ENCODE results near the gene RPS6KA5.
"Not testable (repeated sequence)": the region's sequence is repeated elsewhere in the genome, so short reads cannot be mapped to it uniquely, and the experiment has no call there.

RPS6KA5 gene

GRCh38 chr14:91060351-91061055 is at the start of gene RPS6KA5:
Gene RPS6KA5, minus strand, starts transcription at chr14:91060641. Its CDS starts 207 bp downstream, at chr14:91060434.
- H3K4me3 ChIP-seq (ENCODE audit: control insufficient read depth, low read depth, low read length): peak within 1 kb of the TSS; percentile 92
- no peak for TF ChIP-seq CTCF (IDR thresholded peaks at IDR 0.05; ENCODE audit: control insufficient read depth, insufficient read depth, low read depth, low read length, missing control alignments)
- DNase-seq (ENCODE audit: low read depth): peak; percentile 100

GRCh38 chr14:91108941-91109611 is 48.6 kb upstream of the RPS6KA5 start:
- H3K4me3 ChIP-seq (ENCODE audit: control insufficient read depth, low read depth, low read length): no peak overlapping the region
- TF ChIP-seq CTCF (IDR thresholded peaks at IDR 0.05; ENCODE audit: control insufficient read depth, insufficient read depth, low read depth, low read length, missing control alignments): no peak
- DNase-seq (ENCODE audit: low read depth): no peak

GRCh38 chr14:91103116-91103515 is 42.7 kb upstream of the RPS6KA5 start:
- H3K4me3 ChIP-seq (ENCODE audit: control insufficient read depth, low read depth, low read length): no peak overlapping the region
- no peak for TF ChIP-seq CTCF (IDR thresholded peaks at IDR 0.05; ENCODE audit: control insufficient read depth, insufficient read depth, low read depth, low read length, missing control alignments)
- DNase-seq (ENCODE audit: low read depth): no peak

GRCh38 chr14:91100102-91100501 is 39.7 kb upstream of the RPS6KA5 start:
- no peak for DNase-seq (ENCODE audit: low read depth)
- no peak for TF ChIP-seq CTCF (IDR thresholded peaks at IDR 0.05; ENCODE audit: control insufficient read depth, insufficient read depth, low read depth, low read length, missing control alignments)
- no peak overlapping the region for H3K4me3 ChIP-seq (ENCODE audit: control insufficient read depth, low read depth, low read length)

GRCh38 chr14:91098591-91098990 is 38.1 kb upstream of the RPS6KA5 start:
- DNase-seq (ENCODE audit: low read depth): no peak
- TF ChIP-seq CTCF (IDR thresholded peaks at IDR 0.05; ENCODE audit: control insufficient read depth, insufficient read depth, low read depth, low read length, missing control alignments): no peak
- no peak overlapping the region for H3K4me3 ChIP-seq (ENCODE audit: control insufficient read depth, low read depth, low read length)

- not testable (repeated sequence) for H3K4me3 ChIP-seq (ENCODE audit: control insufficient read depth, low read depth, low read length); DNase-seq (ENCODE audit: low read depth)
These were observed 37.2 kb upstream of the RPS6KA5 start for GRCh38 chr14:91097657-91098056.

- no peak for TF ChIP-seq CTCF (IDR thresholded peaks at IDR 0.05; ENCODE audit: control insufficient read depth, insufficient read depth, low read depth, low read length, missing control alignments)
- no peak overlapping the region for H3K4me3 ChIP-seq (ENCODE audit: control insufficient read depth, low read depth, low read length)
- DNase-seq (ENCODE audit: low read depth): no peak
These were observed 34.7 kb upstream of the RPS6KA5 start for GRCh38 chr14:91095178-91095577.

Data from AG09309 (cell line).